HepG2 (cell line): ENCODE results near the gene GRB10. TPM values are rescaled to one million over a fixed set of nuclear protein-coding genes. Genes with fewer than 3 reads are reported as not detected.

ENCODE experiments used
- ATAC-seq: fragments of 200-7000 bp; cut with Tn5 transposase; 3 replicates; pipeline ENCODE4 v1.9.1; 2020; ENCODE audit warnings: mild to moderate bottlenecking, moderate library complexity
- BruUV-seq: library from RNA; stranded (reverse); fragments of 400-500 nt; replicated peaks from 2 replicates; lab custom pipeline; 2021; lab: Mats Ljungman, UMichigan
- CTCF ChIA-PET: fragments of 300-600 bp; formaldehyde crosslinking; extraction: SDS; loops from one replicate; lab custom pipeline; 2021; ENCODE audit warnings: low total read pairs, inconsistent platforms, low intra/inter-chr PET ratio; lab: Yijun Ruan, JAX
- POLR2A ChIA-PET: fragments of 350-600 bp; sonication (Branson Sonifier 250); formaldehyde crosslinking; loops from one replicate; lab custom pipeline; 2020; ENCODE audit warnings: antibody characterized with exemption, inconsistent platforms; lab: Yijun Ruan, JAX
- DNase-seq: peaks from one replicate; pipeline ENCODE4 v3.0.0-alpha.2; 2015; ENCODE audit warnings: low spot score
- FAIRE-seq: peaks from 3 replicates; lab custom pipeline; 2011; peaks lifted over from hg19 to GRCh38; lab: Jason Lieb, UNC
- H2AFZ ChIP-seq: one replicate; pipeline ENCODE4 v1.6.1; 2011; ENCODE audit warnings: low read length, inconsistent platforms
- H3K27ac ChIP-seq: fragments of 300-600 bp; 3 replicates; pipeline ENCODE4 v1.8.0; 2011; ENCODE audit warnings: mixed run types, mild to moderate bottlenecking, mixed read lengths, low read length, inconsistent platforms; ENCODE audit not compliant: insufficient read depth; ENCODE audit errors: extremely low read length
- H3K27me3 ChIP-seq, 2 experiments: fragments of 200-600 bp in 1 of 2; 2 replicates in 1 of 2; 3 replicates in 1 of 2; pipeline versions ENCODE4 v1.6.0 to v1.8.0; 2011; ENCODE audit warnings: low read length in 2 of 2, mild to moderate bottlenecking in 2 of 2, moderate library complexity in 2 of 2, inconsistent platforms in 1 of 2; ENCODE audit not compliant: insufficient read depth in 2 of 2, control insufficient read depth in 1 of 2
- H3K36me3 ChIP-seq, 2 experiments: fragments of 200-600 bp in 1 of 2; replicated peaks in 1 of 2; 2 replicates in 1 of 2; 3 replicates in 1 of 2; pipeline versions ENCODE4 v1.5.1 to v1.8.0; 2011; ENCODE audit warnings: low read length in 2 of 2, inconsistent platforms in 1 of 2; ENCODE audit not compliant: insufficient read depth in 2 of 2, control insufficient read depth in 1 of 2
- H3K4me1 ChIP-seq: 2 replicates; pipeline ENCODE4 v1.5.1; 2012; ENCODE audit warnings: low read length, inconsistent platforms; ENCODE audit not compliant: insufficient read depth
- H3K4me2 ChIP-seq: 2 replicates; pipeline ENCODE4 v1.6.0; 2011; ENCODE audit warnings: low read depth, low read length, inconsistent platforms
- H3K4me3 ChIP-seq, 3 experiments: fragments of 200-600 bp in 1 of 3; sonication (generic), shearing (Covaris generic) in 1 of 3; replicated peaks in 1 of 3; 2 replicates each; pipeline ENCODE4 v1.5.1; 2011 to 2016; ENCODE audit warnings: low read length in 3 of 3, inconsistent platforms in 2 of 3, low read depth in 2 of 3, mild to moderate bottlenecking in 2 of 3, control low read depth in 1 of 3, mixed read lengths in 1 of 3; ENCODE audit not compliant: insufficient read depth in 1 of 3
- H3K79me2 ChIP-seq: one replicate; pipeline ENCODE4 v1.6.1; 2011; ENCODE audit warnings: low read length, inconsistent platforms; ENCODE audit not compliant: insufficient read depth
- H3K9ac ChIP-seq: 2 replicates; pipeline ENCODE4 v1.6.0; 2011; ENCODE audit warnings: mild to moderate bottlenecking, low read depth, low read length, inconsistent platforms; ENCODE audit not compliant: insufficient read depth
- H3K9me3 ChIP-seq: 2 replicates; pipeline ENCODE4 v1.5.1; 2012; ENCODE audit warnings: mild to moderate bottlenecking, low read length
- H4K20me1 ChIP-seq: 2 replicates; pipeline ENCODE4 v1.6.0; 2011; ENCODE audit warnings: inconsistent platforms, mild to moderate bottlenecking, low read length, moderate library complexity; ENCODE audit not compliant: insufficient read depth
- BRD4 ChIP-seq: sonication (generic); formaldehyde crosslinking; IDR thresholded peaks from 2 replicates; pipeline ENCODE4 v1.4.0; 2020; ENCODE audit warnings: missing genetic modification reagents
- CHD4 ChIP-seq: fragments of 200-600 bp; sonication (generic); IDR thresholded peaks from 2 replicates; pipeline ENCODE4 v1.7.0; 2017; ENCODE audit warnings: mild to moderate bottlenecking, low read length, borderline replicate concordance
- GFI1 ChIP-seq: sonication (generic); formaldehyde crosslinking; IDR thresholded peaks from 2 replicates; pipeline ENCODE4 v1.5.0; 2020; ENCODE audit warnings: missing genetic modification reagents, mild to moderate bottlenecking, borderline replicate concordance
- HNRNPK ChIP-seq: fragments of 200-400 bp; formaldehyde crosslinking; IDR thresholded peaks from 2 replicates; pipeline ENCODE4 v1.6.1; 2018; ENCODE audit warnings: low read length, low read depth, moderate library complexity, mild to moderate bottlenecking; ENCODE audit not compliant: poor library complexity, severe bottlenecking
- PPARG ChIP-seq: conservative IDR thresholded peaks from 2 replicates; pipeline ENCODE4 v1.6.1; 2016; ENCODE audit warnings: missing biosample characterization, missing genetic modification reagents
- SMC3 ChIP-seq: IDR thresholded peaks from 2 replicates; pipeline ENCODE4 v1.6.1; 2011; ENCODE audit warnings: low read length, improper control_type of control experiment
- SNAPC2 ChIP-seq: sonication (generic); formaldehyde crosslinking; IDR thresholded peaks from 2 replicates; pipeline ENCODE4 v1.8.1; 2022; ENCODE audit warnings: mild to moderate bottlenecking, missing genetic modification reagents
- ZBTB7A ChIP-seq: sonication (generic); formaldehyde crosslinking; IDR thresholded peaks from 2 replicates; pipeline ENCODE4 v1.8.0; 2022; ENCODE audit warnings: mild to moderate bottlenecking, missing genetic modification reagents
- ZKSCAN5 ChIP-seq: sonication (generic); formaldehyde crosslinking; IDR thresholded peaks from 2 replicates; pipeline ENCODE4 v1.5.1; 2020; ENCODE audit warnings: mild to moderate bottlenecking, missing genetic modification reagents
- ZMYM4 ChIP-seq: sonication (generic); formaldehyde crosslinking; IDR thresholded peaks from 2 replicates; pipeline ENCODE4 v1.8.1; 2023; ENCODE audit warnings: mild to moderate bottlenecking, missing genetic modification reagents
- ZNF761 ChIP-seq: sonication (generic); formaldehyde crosslinking; conservative IDR thresholded peaks from 2 replicates; pipeline ENCODE4 v1.4.0; 2020; ENCODE audit warnings: mild to moderate bottlenecking, missing genetic modification reagents
- WGBS: methylation state at CpG from one replicate; pipeline ENCODE4 v1.1.6; 2017; ENCODE audit warnings: low lambda C conversion rate; 5-methylcytosine and 5-hydroxymethylcytosine counted together
- in situ Hi-C: cut with HindIII; loops from 2 replicates; pipeline ENCODE4 v1.10.0; 2017; ENCODE audit warnings: low pct_unique_long_range_greater_than_20kb; ENCODE audit not compliant: extremely low pct_ligation_motif_present
- intact Hi-C: fragments of 100-400 bp; cut with micrococcal nuclease; formaldehyde crosslinking; loops from one replicate; pipeline ENCODE4 v1.10.0; 2022; ENCODE audit not compliant: unreplicated experiment
- polyA plus RNA-seq, 8 experiments: library from polyadenylated mRNA; depleted of rRNA in 3 of 8; stranded (reverse) in 7 of 8; unstranded in 1 of 8; fragments of >200 nt; fragmentation: Illumina TruSeq in 4 of 8; extraction: Trizol in 4 of 8; gene quantifications; 2 replicates each; pipeline versions ENCODE4 v1.2.1 to v1.2.3, GENCODE V29; 2011 to 2016; ENCODE audit warnings: low read depth in 4 of 8, missing spikeins in 1 of 8, mixed read lengths in 1 of 8; ENCODE audit not compliant: insufficient read depth in 1 of 8
- total RNA-seq, 5 experiments: library from RNA; depleted of rRNA; stranded (reverse); fragments of >200 nt; fragmentation: Illumina TruSeq; extraction: Trizol; gene quantifications; 2 replicates each; pipeline ENCODE4 v1.2.3, GENCODE V29; 2016; ENCODE audit warnings: low read depth in 1 of 5
- TF ChIP-seq, protein P1 (sequence below): sonication (generic); formaldehyde crosslinking; IDR thresholded peaks from 2 replicates; pipeline ENCODE4 v1.8.0; 2023; ENCODE audit warnings: mild to moderate bottlenecking, missing genetic modification reagents

Gene GRB10
- total and polyA plus RNA-seq, 2 of the 13 experiments (the other 11 are each of a cell fraction or from before 2014, with no cell fraction given) = 4.0 to 6.8 TPM

DNA sequence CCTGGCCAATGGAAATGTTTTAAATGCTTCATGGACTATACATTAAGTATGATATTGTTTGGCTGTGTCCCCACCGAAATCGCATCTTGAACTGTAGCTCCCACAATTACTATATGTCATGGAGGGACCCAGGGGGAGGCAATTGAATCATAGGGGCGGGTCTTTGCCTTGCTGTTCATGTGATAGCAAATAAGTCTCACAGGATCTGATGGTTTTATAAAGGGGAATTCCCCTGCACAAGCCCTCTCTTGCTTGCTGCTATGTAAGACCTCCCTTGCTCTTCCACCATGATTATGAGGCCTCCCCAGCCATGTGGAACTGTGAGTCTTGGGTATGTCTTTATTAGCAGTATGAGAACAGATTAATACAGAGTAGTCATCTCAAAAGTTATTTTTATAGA lies 32.4 kb upstream of the GRB10 start:
- ATAC-seq (no peak), DNase-seq (no peak), FAIRE-seq (no peak)
- no TSS peak for BruUV-seq
- POLR2A ChIA-PET = no interaction called here
- TF ChIP-seq HNRNPK = no peak
- TF ChIP-seq ZKSCAN5 (CRISPR knock-in tag) = no peak
- no peak for TF ChIP-seq CHD4
- no peak for TF ChIP-seq PPARG (CRISPR knock-in tag)
- no peak for TF ChIP-seq ZMYM4 (CRISPR knock-in tag)
- no peak for TF ChIP-seq ZNF761
- TF ChIP-seq SNAPC2 (CRISPR knock-in tag) = no peak
- TF ChIP-seq SMC3 = no peak
- no peak for TF ChIP-seq GFI1 (CRISPR knock-in tag)
- TF ChIP-seq BRD4 (CRISPR knock-in tag) = no peak
- TF ChIP-seq, protein P1, sequence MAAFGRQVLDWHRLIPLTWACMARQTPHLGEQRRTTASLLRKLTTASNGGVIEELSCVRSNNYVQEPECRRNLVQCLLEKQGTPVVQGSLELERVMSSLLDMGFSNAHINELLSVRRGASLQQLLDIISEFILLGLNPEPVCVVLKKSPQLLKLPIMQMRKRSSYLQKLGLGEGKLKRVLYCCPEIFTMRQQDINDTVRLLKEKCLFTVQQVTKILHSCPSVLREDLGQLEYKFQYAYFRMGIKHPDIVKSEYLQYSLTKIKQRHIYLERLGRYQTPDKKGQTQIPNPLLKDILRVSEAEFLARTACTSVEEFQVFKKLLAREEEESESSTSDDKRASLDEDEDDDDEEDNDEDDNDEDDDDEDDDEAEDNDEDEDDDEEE (CRISPR knock-in tag) = no peak
- no peak for TF ChIP-seq ZBTB7A (CRISPR knock-in tag)
- TF ChIP-seq, all 625 proteins: peak for 0
- Histone ChIP-seq H3K27ac (no peak overlapping the region), H3K79me2 (no peaks in the 10 kb centered on the region), H3K9me3 (no peaks in the 10 kb centered on the region), H3K9ac (no peak overlapping the region), H3K4me2 (no peak overlapping the region), H3K4me1 (no peaks in the 10 kb centered on the region), H2AFZ (no peak overlapping the region), H3K36me3 (no peaks in the 10 kb centered on the region), H4K20me1 (no peaks in the 10 kb centered on the region), H3K4me3 (no peak overlapping the region), H3K27me3 (no peaks in the 10 kb centered on the region; a peak in 1 of 5 replicates)
- CTCF ChIA-PET = no interaction called here
- in situ Hi-C loops (no loop called here), intact Hi-C loops (no loop called here)
- 67% methylated on average over 3 of the region's 3 CpGs for WGBS
